SK-N-SH treated with all-trans-retinoic acid at 6 μM for 48 hours (cell line): ENCODE measurements around the gene PKIG.

ENCODE experiments used
- RARB ChIP-seq: fragments of 250-450 bp; sonication (Bioruptor Pico); IDR thresholded peaks from 2 replicates; pipeline ENCODE4 v1.8.0; 2021; ENCODE audit warnings: mild to moderate bottlenecking, moderate library complexity
- TF ChIP-seq, protein P1 (sequence below): fragments of 250-450 bp; sonication (Bioruptor Pico); IDR thresholded peaks from 2 replicates; pipeline ENCODE4 v1.5.1; 2020; ENCODE audit warnings: low read depth, mild to moderate bottlenecking, moderate library complexity

DNA sequence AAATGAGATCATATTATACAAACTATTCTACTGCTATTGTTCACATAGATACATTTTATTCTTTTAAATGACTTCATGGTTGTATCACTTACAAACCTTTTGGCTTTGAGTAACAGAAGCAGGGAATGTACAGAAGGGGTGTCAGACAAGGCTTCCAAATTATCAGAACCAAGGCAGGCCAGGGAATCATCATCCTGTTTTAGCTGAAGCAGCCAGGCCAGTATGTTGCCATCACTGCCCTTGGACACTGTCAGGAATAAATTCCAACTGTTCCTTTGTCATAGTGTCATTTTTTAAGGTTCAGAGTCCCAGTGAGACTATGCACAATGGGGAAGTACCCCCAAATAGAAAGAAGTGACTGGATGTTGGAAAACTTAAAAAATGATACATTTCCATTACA lies 23.1 kb upstream of the PKIG start:
- TF ChIP-seq RARB (CRISPR knock-in tag), result no peak
- TF ChIP-seq, protein P1, sequence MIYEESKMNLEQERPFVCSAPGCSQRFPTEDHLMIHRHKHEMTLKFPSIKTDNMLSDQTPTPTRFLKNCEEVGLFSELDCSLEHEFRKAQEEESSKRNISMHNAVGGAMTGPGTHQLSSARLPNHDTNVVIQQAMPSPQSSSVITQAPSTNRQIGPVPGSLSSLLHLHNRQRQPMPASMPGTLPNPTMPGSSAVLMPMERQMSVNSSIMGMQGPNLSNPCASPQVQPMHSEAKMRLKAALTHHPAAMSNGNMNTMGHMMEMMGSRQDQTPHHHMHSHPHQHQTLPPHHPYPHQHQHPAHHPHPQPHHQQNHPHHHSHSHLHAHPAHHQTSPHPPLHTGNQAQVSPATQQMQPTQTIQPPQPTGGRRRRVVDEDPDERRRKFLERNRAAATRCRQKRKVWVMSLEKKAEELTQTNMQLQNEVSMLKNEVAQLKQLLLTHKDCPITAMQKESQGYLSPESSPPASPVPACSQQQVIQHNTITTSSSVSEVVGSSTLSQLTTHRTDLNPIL, result no peak
